Hematopoietic multipotent progenitor cell treated with erythropoietin and hydrocortisone succinate and interleukin-3 and kit ligand, for 4 days (in vitro differentiated cells): ENCODE measurements around the gene HSPBP1.
A peak's percentile ranks its signal among the peaks of the same experiment; 100 is the strongest.

Source experiments
- DNase-seq: peaks from one replicate; pipeline ENCODE4 v3.0.0-alpha.2; 2015

The HSPBP1 gene

GRCh38 chr19:55304980-55305379 lies 25.1 kb upstream of the HSPBP1 start:
- DNase-seq = no peak

DNA sequence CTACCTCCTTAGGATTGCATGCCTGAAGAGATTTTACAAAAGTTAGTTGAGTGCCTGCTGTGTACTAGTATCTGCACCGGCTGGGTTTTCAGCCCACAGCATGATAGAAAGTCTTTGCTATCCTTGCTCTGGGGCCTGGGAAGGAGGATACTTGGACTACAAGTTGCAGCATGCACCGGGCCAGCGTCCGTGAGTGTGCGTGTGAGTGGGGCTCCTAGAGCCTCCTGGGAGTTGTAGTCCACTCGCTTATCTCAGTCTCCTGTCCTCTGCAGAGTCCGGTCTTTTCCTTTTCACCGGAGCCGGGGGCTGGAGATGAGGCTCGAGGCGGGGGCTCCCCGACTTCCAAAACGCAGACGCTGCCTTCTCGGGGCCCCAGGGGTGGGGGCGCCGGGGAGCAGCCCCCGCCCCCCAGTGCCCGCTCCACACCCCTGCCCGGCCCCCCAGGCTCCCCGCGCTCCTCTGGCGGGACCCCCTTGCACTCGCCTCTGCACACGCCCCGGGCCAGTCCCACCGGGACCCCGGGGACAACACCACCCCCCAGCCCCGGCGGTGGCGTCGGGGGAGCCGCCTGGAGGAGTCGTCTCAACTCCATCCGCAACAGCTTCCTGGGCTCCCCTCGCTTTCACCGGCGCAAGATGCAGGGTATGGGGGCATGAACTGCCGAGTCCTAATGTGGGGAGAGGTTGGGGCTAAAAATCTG lies 24.5 kb upstream of the HSPBP1 start:
- DNase-seq = peak; percentile 76

- DNase-seq = no peak
These were observed 23.6 kb upstream of the HSPBP1 start for GRCh38 chr19:55303477-55303876.

DNA sequence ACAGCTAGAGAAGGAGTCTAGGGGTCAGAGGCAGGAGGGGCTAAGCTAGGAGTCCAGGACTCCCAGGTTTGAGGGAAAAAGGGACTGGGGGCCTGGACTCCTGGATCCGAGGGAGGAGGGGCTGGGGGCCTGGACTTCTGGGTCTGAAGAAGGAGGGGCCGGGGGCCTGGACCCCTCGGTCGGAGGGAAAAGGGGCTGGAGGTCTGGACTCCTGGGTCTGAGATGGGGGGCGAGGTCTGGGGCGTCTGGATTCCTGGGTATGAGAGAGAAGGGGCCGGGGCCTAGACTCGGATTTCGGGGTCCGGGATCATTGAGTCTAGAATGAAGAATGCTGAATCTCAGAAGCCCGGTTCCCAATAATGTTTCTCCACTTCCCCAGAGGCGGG lies 22.4 kb upstream of the HSPBP1 start:
- DNase-seq = no peak

DNA sequence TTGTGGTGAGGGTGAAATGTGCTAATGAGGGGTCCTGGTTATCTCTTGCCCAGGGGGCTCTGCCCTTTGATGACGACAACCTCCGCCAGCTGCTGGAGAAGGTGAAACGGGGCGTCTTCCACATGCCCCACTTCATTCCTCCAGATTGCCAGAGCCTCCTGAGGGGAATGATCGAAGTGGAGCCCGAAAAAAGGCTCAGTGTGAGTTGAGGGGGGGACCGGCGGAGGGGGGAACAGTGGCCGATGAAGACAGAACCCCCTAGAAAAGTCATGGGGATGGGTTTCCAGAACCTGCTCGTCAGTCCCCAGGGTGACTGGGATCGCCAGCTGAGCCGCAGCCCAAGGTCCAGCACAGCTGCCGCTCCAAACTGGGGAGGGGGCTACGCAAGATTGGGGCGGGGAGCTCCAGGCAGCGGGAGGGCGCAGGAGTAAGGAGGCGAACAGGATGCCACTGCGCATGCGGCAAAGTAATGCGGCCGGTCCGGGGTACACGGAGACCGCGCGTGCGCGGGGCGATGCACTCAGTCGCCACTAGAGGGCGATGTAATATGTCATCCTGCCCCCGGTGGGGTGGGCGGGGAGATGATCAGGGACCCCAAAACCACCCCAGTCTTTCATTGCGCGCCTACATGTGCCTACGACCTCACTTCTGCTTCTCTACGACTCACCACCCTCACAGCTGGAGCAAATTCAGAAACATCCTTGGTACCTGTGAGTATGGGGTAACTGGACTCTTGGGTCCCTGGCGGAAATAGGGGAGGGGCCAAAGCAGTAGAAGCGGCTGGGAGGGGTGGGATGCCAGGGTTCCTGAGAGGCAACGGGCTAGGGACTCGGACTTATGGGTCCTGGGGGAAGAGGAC lies 21.8 kb upstream of the HSPBP1 start:
- peak; percentile 95 for DNase-seq

DNA sequence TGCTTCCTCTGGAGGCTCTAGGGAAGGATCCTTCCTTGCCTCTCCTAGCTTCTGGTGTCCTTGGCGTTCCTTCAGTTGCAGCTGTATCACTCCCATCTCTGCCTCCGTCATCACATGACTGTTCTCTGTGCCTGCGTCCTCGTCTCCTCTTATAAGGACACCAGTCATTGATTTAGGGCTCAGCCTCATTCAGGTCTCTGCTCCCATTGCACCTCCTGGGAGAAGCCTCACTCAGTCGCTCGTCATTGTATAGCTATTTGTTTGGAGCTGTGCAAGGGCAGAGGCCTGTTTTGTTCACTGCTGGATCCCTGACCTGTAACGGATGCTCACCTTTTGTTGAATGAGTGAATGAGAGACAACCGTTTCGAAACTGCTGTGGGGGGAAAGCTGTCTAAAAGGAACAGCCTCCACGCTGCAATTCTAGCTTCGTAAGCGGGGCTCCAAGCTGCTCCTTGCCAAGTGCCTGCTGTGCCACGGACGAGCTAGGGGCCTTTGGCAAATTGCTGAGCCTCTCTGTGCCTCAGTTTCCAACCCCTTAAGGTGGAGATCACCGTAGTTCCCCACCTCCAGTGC lies 21.1 kb upstream of the HSPBP1 start:
- DNase-seq = no peak

- no peak for DNase-seq
These were observed 20.1 kb upstream of the HSPBP1 start for GRCh38 chr19:55299991-55300390.

GRCh38 chr19:55297267-55297666 lies 17.4 kb upstream of the HSPBP1 start:
- peak; percentile 65 for DNase-seq

DNA sequence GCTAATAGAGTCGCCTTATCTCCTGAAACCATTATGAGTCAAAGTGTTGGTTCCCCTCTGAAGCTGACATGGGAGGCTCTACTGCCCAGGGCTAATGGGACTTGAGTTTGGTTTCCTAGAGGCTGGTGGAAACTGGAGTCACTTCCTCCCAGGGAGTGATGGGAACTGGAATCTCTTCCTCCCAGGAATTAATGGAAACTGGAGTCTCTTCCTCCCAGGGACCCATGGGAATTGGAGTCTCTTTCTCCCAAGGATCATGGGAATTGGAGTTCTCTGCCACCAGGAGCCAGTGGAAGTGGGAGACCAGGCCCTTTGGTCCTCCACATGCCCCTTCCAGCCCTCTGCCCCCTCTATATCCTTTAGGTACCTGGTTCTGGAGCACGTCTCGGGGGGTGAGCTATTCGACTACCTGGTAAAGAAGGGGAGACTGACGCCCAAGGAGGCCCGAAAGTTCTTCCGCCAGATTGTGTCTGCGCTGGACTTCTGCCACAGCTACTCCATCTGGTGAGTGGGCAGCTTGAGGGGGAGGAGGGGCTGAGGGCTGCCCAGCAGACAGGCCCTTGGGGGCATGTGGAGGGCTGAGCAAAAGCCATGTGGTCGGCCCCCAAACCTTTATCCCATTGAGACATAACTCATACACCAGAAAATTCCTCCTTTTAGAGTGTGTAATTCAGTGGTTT lies 9.3 kb upstream of the HSPBP1 start:
- DNase-seq = no peak

GRCh38 chr19:55287361-55288079 lies 7.6 kb upstream of the HSPBP1 start:
- no peak for DNase-seq

- DNase-seq = no peak
These were observed 5.5 kb upstream of the HSPBP1 start for GRCh38 chr19:55285229-55285890.

GRCh38 chr19:55284405-55285058 lies 4.6 kb upstream of the HSPBP1 start:
- DNase-seq = no peak

- no peak for DNase-seq
These were observed 3.9 kb upstream of the HSPBP1 start, which contains the start of gene BRSK1 for GRCh38 chr19:55283548-55284377. Gene BRSK1 (plus strand): TSS chr19:55283997. CDS start chr19:55284443, 446 bp downstream.

- DNase-seq = no peak
These were observed 570 bp downstream of the HSPBP1 start for GRCh38 chr19:55279340-55279739.

GRCh38 chr19:55278391-55279135 lies 1.3 kb downstream of the HSPBP1 start:
- no peak for DNase-seq

GRCh38 chr19:55277494-55277893 lies 2.4 kb downstream of the HSPBP1 start:
- DNase-seq = no peak

- DNase-seq = no peak
These were observed 3.0 kb downstream of the HSPBP1 start for GRCh38 chr19:55276720-55277430.

DNA sequence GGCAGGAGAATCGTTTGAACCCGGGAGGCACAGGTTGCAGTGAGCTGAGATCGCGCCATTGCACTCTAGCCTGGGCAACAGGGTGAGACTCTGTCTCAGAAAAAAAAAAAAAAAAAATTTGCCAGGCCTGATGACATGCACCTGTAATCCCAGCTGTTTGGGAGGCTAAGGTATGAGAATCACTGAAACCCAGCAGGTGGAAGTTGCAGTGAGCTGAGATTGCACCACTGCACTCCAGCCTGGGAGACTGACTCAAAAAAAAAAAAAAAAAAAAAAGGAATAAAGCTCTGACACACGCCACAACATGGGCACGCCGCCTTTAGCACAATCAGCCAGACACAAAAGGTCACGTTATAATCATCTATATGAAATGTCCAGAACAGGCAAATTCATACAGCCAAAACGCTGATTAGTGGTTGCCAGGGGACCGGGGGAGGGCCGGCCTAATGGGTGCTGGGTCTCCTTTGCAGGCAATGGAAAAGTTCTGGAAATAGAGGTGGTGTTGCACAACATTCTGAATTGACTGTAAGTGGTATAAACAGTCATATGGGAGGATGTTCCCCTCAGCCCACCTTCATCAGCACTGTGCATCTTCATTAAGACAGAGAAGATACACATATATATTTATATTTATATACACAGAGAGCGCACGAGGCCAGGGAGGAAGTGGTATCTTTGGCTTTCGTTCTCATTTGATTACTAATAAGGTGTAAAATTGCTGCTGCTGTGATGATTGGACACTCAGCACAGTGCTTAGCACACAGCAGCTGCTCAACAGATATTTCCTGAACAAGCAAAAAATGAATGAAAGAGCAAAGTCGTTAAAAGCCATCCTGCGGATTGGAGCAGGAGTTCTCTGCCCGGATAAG lies 3.8 kb downstream of the HSPBP1 start:
- no peak for DNase-seq
